IMR-90 (cell line): ENCODE data around the gene CACNA1D. TPM values are rescaled to one million over a fixed set of nuclear protein-coding genes. Genes with fewer than 3 reads are reported as not detected.

ENCODE experiments used
- ATAC-seq: fragments of 200-7000 bp; cut with Tn5 transposase; 2 replicates; pipeline ENCODE4 v1.9.1; 2020; ENCODE audit warnings: low read depth, mild to moderate bottlenecking, moderate library complexity
- BruUV-seq: library from RNA; stranded (reverse); fragments of 400-500 nt; replicated peaks from 2 replicates; lab custom pipeline; 2021; lab: Mats Ljungman, UMichigan
- CTCF ChIA-PET: fragments of 300-600 bp; formaldehyde crosslinking; extraction: SDS; loops from one replicate; lab custom pipeline; 2021; ENCODE audit warnings: antibody characterized with exemption; lab: Yijun Ruan, JAX
- POLR2A ChIA-PET: fragments of 300-600 bp; sonication (Branson Sonifier 250); formaldehyde crosslinking; loops from one replicate; lab custom pipeline; 2022; ENCODE audit warnings: antibody characterized with exemption; ENCODE audit not compliant: unreplicated experiment; lab: Charles Lee
- DNase-seq: peaks from one replicate; pipeline ENCODE4 v3.0.0; 2013
- H2AFZ ChIP-seq: replicated peaks from 2 replicates; pipeline ENCODE3; 2013; ENCODE audit warnings: low read length, mild to moderate bottlenecking; ENCODE audit not compliant: poor library complexity
- H2AK5ac ChIP-seq: 2 replicates; pipeline ENCODE4 v1.6.1; 2013; ENCODE audit warnings: low read depth, low read length, inconsistent platforms
- H2AK9ac ChIP-seq: replicated peaks from 2 replicates; pipeline ENCODE3; 2013; ENCODE audit warnings: mild to moderate bottlenecking, low read depth, low read length, moderate library complexity; ENCODE audit not compliant: poor library complexity
- H2BK120ac ChIP-seq: 2 replicates; pipeline ENCODE4 v1.6.1; 2013; ENCODE audit warnings: low read depth, low read length, inconsistent platforms
- H2BK15ac ChIP-seq: 3 replicates; pipeline ENCODE4 v1.6.1; 2013; ENCODE audit warnings: low read depth, low read length, inconsistent platforms
- H2BK20ac ChIP-seq: 2 replicates; pipeline ENCODE4 v1.6.1; 2013; ENCODE audit warnings: low read depth, mild to moderate bottlenecking, inconsistent platforms, low read length, moderate library complexity
- H2BK5ac ChIP-seq: 2 replicates; pipeline ENCODE4 v1.6.1; 2013; ENCODE audit warnings: mild to moderate bottlenecking, low read depth, low read length, inconsistent platforms; ENCODE audit not compliant: poor library complexity, severe bottlenecking
- H3K14ac ChIP-seq: replicated peaks from 2 replicates; pipeline ENCODE4 v1.6.1; 2013; ENCODE audit warnings: low read depth, low read length, inconsistent platforms
- H3K18ac ChIP-seq: 2 replicates; pipeline ENCODE4 v1.6.1; 2013; ENCODE audit warnings: low read depth, low read length, control low read depth
- H3K23ac ChIP-seq: 2 replicates; pipeline ENCODE4 v1.6.1; 2013; ENCODE audit warnings: low read depth, low read length, inconsistent platforms
- H3K27ac ChIP-seq: 2 replicates; pipeline ENCODE4 v1.5.1; 2013; ENCODE audit warnings: mild to moderate bottlenecking, control low read depth, low read length; ENCODE audit not compliant: insufficient read depth
- H3K27me3 ChIP-seq: 2 replicates; pipeline ENCODE4 v1.6.1; 2013; ENCODE audit warnings: low read length; ENCODE audit not compliant: control insufficient read depth, insufficient read depth
- H3K36me3 ChIP-seq: 2 replicates; pipeline ENCODE4 v1.6.1; 2013; ENCODE audit warnings: low read length, mixed read lengths; ENCODE audit not compliant: control insufficient read depth, insufficient read depth
- H3K4ac ChIP-seq: 2 replicates; pipeline ENCODE4 v1.6.1; 2013; ENCODE audit warnings: low read depth, low read length, inconsistent platforms
- H3K4me1 ChIP-seq: 2 replicates; pipeline ENCODE4 v1.6.1; 2013; ENCODE audit warnings: low read length, mixed read lengths; ENCODE audit not compliant: control insufficient read depth, insufficient read depth
- H3K4me2 ChIP-seq: 2 replicates; pipeline ENCODE4 v1.6.1; 2013; ENCODE audit warnings: low read depth, mild to moderate bottlenecking, control low read depth, low read length, moderate library complexity
- H3K4me3 ChIP-seq: 2 replicates; pipeline ENCODE4 v1.5.1; 2013; ENCODE audit warnings: low read depth, mild to moderate bottlenecking, control low read depth, low read length, moderate library complexity; ENCODE audit not compliant: insufficient read depth
- H3K56ac ChIP-seq: 2 replicates; pipeline ENCODE4 v1.6.1; 2013; ENCODE audit warnings: low read length, inconsistent platforms; ENCODE audit not compliant: insufficient read depth; ENCODE audit errors: extremely low read depth
- H3K79me1 ChIP-seq, 2 experiments: 2 replicates each; pipeline ENCODE4 v1.6.1; 2013; ENCODE audit warnings: low read length in 2 of 2, inconsistent platforms in 1 of 2, low read depth in 1 of 2
- H3K9ac ChIP-seq: 2 replicates; pipeline ENCODE4 v1.6.1; 2013; ENCODE audit warnings: low read depth, low read length, control low read depth
- H3K9me1 ChIP-seq: 2 replicates; pipeline ENCODE4 v1.6.1; 2013; ENCODE audit warnings: low read length, inconsistent platforms; ENCODE audit not compliant: insufficient read depth
- H3K9me3 ChIP-seq: 2 replicates; pipeline ENCODE4 v1.6.1; 2013; ENCODE audit warnings: low read length; ENCODE audit not compliant: control insufficient read depth, insufficient read depth
- H4K20me1 ChIP-seq: 2 replicates; pipeline ENCODE4 v1.6.1; 2013; ENCODE audit warnings: low read length, inconsistent platforms; ENCODE audit not compliant: insufficient read depth
- H4K5ac ChIP-seq: 2 replicates; pipeline ENCODE4 v1.6.1; 2013; ENCODE audit warnings: mild to moderate bottlenecking, low read depth, low read length, control low read depth
- H4K8ac ChIP-seq, 2 experiments: 2 replicates each; pipeline ENCODE4 v1.6.1; 2013; ENCODE audit warnings: low read depth in 2 of 2, low read length in 2 of 2, control low read depth in 1 of 2, inconsistent platforms in 1 of 2
- H4K91ac ChIP-seq: 2 replicates; pipeline ENCODE4 v1.6.1; 2013; ENCODE audit warnings: low read depth, low read length, inconsistent platforms; ENCODE audit not compliant: insufficient read depth
- BHLHE40 ChIP-seq: fragments of 150-350 bp; IDR thresholded peaks from 2 replicates; pipeline ENCODE4 v1.6.1; 2016; ENCODE audit warnings: mild to moderate bottlenecking, low read depth, low read length
- CHD1 ChIP-seq: IDR thresholded peaks from 2 replicates; pipeline ENCODE4 v1.6.1; 2012; ENCODE audit warnings: low read depth, low read length, improper control_type of control experiment
- ELK1 ChIP-seq: fragments of 150-350 bp; IDR thresholded peaks from 2 replicates; pipeline ENCODE4 v1.6.1; 2016; ENCODE audit warnings: low read depth, mild to moderate bottlenecking, low read length, moderate library complexity, borderline replicate concordance
- FOS ChIP-seq: fragments of 150-350 bp; IDR thresholded peaks from 2 replicates; pipeline ENCODE4 v1.6.1; 2016; ENCODE audit warnings: low read depth, low read length
- MAFK ChIP-seq: IDR thresholded peaks from 2 replicates; pipeline ENCODE4 v1.6.1; 2012; ENCODE audit warnings: low read depth, low read length, improper control_type of control experiment
- MAZ ChIP-seq: IDR thresholded peaks from 2 replicates; pipeline ENCODE4 v1.6.1; 2012; ENCODE audit warnings: low read depth, mild to moderate bottlenecking, low read length, improper control_type of control experiment, moderate library complexity, borderline replicate concordance
- POLR2A ChIP-seq: IDR thresholded peaks from 2 replicates; pipeline ENCODE4 v1.6.1; 2012; ENCODE audit warnings: mild to moderate bottlenecking, low read depth, low read length
- RFX5 ChIP-seq: IDR thresholded peaks from 2 replicates; pipeline ENCODE4 v1.8.0; 2012; ENCODE audit warnings: low read depth, mild to moderate bottlenecking, low read length, moderate library complexity
- SMC3 ChIP-seq: fragments of 150-350 bp; IDR thresholded peaks from 2 replicates; pipeline ENCODE4 v1.6.1; 2016; ENCODE audit warnings: low read depth, mild to moderate bottlenecking, antibody characterized with exemption, low read length, moderate library complexity
- USF2 ChIP-seq: fragments of 150-350 bp; IDR thresholded peaks from 2 replicates; pipeline ENCODE4 v1.6.1; 2017; ENCODE audit warnings: mild to moderate bottlenecking, antibody characterized with exemption, low read length, low read depth
- WGBS, 2 experiments: methylation state at CpG; one replicate each; pipeline versions ENCODE4 v1.1.5 to v1.1.7; 2013; ENCODE audit warnings: missing lambda C conversion rate in 2 of 2; ENCODE audit not compliant: insufficient read length in 1 of 2; ENCODE audit errors: extremely low coverage in 2 of 2; 5-methylcytosine and 5-hydroxymethylcytosine counted together
- dilution Hi-C: fragments of 300-500 bp; cut with HindIII; formaldehyde crosslinking; loops from one replicate; pipeline ENCODE4 v1.14.3; 2018; ENCODE audit warnings: low sequenced_read_pairs; ENCODE audit not compliant: unreplicated experiment
- in situ Hi-C: fragments of 300-500 bp; cut with MboI; formaldehyde crosslinking; loops from 3 replicates; pipeline ENCODE4 v1.14.3; 2019; ENCODE audit warnings: low sequenced_read_pairs, inconsistent platforms, mixed read lengths
- intact Hi-C: fragments of 100-400 bp; cut with micrococcal nuclease; formaldehyde crosslinking; loops from 2 replicates; pipeline ENCODE4 v1.10.0; 2022
- polyA plus RNA-seq, 3 experiments: library from polyadenylated mRNA; depleted of rRNA; stranded (reverse); fragments of >200 nt; gene quantifications; 2 replicates each; pipeline ENCODE4 v1.2.3, GENCODE V29; 2012; ENCODE audit warnings: low replicate concordance in 1 of 3
- total RNA-seq: library from RNA; depleted of rRNA; stranded (reverse); fragments of >200 nt; gene quantifications from 2 replicates; pipeline ENCODE4 v1.2.3, GENCODE V29; 2012

Gene CACNA1D
- total and polyA plus RNA-seq, 2 of the 4 experiments (the other 2 are of a cell fraction), result 0.07 TPM; not detected in 1

DNA sequence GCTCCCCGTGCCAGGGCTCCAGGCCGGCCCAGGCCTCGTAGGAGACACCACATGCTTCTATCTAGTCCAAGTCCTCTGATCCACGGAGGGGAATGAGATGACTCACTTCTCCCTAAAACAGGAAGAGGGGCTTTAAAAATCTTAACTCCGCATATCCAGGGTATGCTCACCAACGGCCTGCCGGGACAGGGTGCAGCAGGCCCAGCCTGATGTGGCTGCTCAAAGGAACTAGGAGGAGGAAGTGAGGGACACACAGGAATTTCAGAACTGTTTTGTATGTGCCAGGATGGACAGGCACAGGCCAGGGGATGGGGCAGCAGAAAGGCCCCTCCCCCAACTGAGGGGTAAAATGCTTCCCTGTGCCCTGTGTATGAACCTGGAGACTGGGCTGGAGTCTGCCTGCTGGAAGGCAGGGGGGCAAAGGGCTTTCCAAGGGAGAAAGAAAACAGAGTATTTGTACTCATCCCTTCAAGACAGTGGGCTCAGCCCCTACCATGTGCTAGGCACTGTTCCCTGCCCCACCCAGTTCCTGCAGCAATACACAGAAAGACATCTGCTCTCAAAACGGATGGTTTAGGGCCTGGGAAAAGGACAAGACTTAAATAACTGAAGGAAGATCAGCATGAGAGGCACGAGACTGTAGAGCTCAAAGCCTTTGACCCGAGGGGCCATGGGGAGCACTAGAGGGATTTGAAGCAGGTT lies 329.7 kb downstream of the CACNA1D start:
- Histone ChIP-seq H3K27me3 (no peaks in the 10 kb centered on the region; the same call in 1 of the 2 replicates), H3K23ac (no peak overlapping the region), H3K4me2 (no peak overlapping the region), H3K79me1 (no peaks in the 10 kb centered on the region), H2BK120ac (no peak overlapping the region), H2BK20ac (no peak overlapping the region), H3K9ac (no peak overlapping the region), H3K9me3 (no peaks in the 10 kb centered on the region), H4K20me1 (no peaks in the 10 kb centered on the region), H4K8ac (no peak overlapping the region), H3K27ac (no peak overlapping the region), H2AK5ac (no peak overlapping the region), H3K18ac (no peak overlapping the region), H2AFZ (no peak overlapping the region), H4K5ac (no peak overlapping the region), H3K36me3 (no peaks in the 10 kb centered on the region), H3K4me3 (no peak overlapping the region), H3K56ac (no peak overlapping the region), H3K4ac (no peak overlapping the region), H3K4me1 (no peaks in the 10 kb centered on the region), H2BK5ac (no peak overlapping the region), H2BK15ac (no peak overlapping the region), H2AK9ac (no peak overlapping the region), H3K9me1 (no peaks in the 10 kb centered on the region), H3K14ac (no peak overlapping the region), H4K91ac (no peak overlapping the region)
- in situ Hi-C loops, result no loop called here
- no TSS peak for BruUV-seq
- DNase-seq, result no peak
- POLR2A ChIA-PET, result no interaction called here
- CTCF ChIA-PET, result no interaction called here
- no peak for TF ChIP-seq CHD1
- TF ChIP-seq ELK1, result no peak
- no peak for TF ChIP-seq FOS
- no peak for TF ChIP-seq USF2
- no peak for TF ChIP-seq RFX5
- TF ChIP-seq MAFK, result no peak
- no peak for TF ChIP-seq MAZ
- TF ChIP-seq POLR2A, result no peak
- no peak for TF ChIP-seq SMC3
- TF ChIP-seq BHLHE40, result no peak
- intact Hi-C loops, result no loop called here
- no peak for ATAC-seq
- no CpG with 5 or more reads among the region's 10 CpGs for WGBS, 2 experiments
- dilution Hi-C loops, result no loop called here
